ENCODE results near the gene PHLPP1.
"Not testable (repeated sequence)": the region's sequence is repeated elsewhere in the genome, so short reads cannot be mapped to it uniquely, and the experiment has no call there.

PHLPP1 gene

GRCh38 chr18:62715436-62715758 is at the start of gene PHLPP1:
PHLPP1 (plus strand) TSS chr18:62715541; CDS start chr18:62715684, 143 bp downstream.
- DNase-seq: no peak

- DNase-seq: no peak
Observed at GRCh38 chr18:62669225-62669624, 46.1 kb upstream of the PHLPP1 start.

- no peak for DNase-seq
Observed at GRCh38 chr18:62670573-62670972, 44.8 kb upstream of the PHLPP1 start.

- no peak for DNase-seq
Observed at GRCh38 chr18:62672600-62672999, 42.7 kb upstream of the PHLPP1 start.

GRCh38 chr18:62678847-62679485 is 36.4 kb upstream of the PHLPP1 start:
- DNase-seq: no peak

GRCh38 chr18:62682371-62682770 is 33.0 kb upstream of the PHLPP1 start:
- no peak for DNase-seq

- no peak for DNase-seq
Observed at GRCh38 chr18:62683935-62684334, 31.4 kb upstream of the PHLPP1 start.

- no peak for DNase-seq
Observed at GRCh38 chr18:62688743-62689317, 26.5 kb upstream of the PHLPP1 start.

- DNase-seq: no peak
Observed at GRCh38 chr18:62690236-62690815, 25.0 kb upstream of the PHLPP1 start.

- no peak for DNase-seq
Observed at GRCh38 chr18:62693659-62694058, 21.7 kb upstream of the PHLPP1 start.

GRCh38 chr18:62697636-62698035 is 17.7 kb upstream of the PHLPP1 start:
- no peak for DNase-seq

GRCh38 chr18:62702259-62702658 is 13.1 kb upstream of the PHLPP1 start:
- DNase-seq: peak; percentile 70

- DNase-seq: not testable (repeated sequence)
Observed at GRCh38 chr18:62706879-62707278, 8.5 kb upstream of the PHLPP1 start.

GRCh38 chr18:62709908-62710307 is 5.4 kb upstream of the PHLPP1 start:
- DNase-seq: not testable (repeated sequence)

- DNase-seq: no peak
Observed at GRCh38 chr18:62710417-62710816, 4.9 kb upstream of the PHLPP1 start.

- no peak for DNase-seq
Observed at GRCh38 chr18:62711781-62712180, 3.6 kb upstream of the PHLPP1 start.

GRCh38 chr18:62713651-62714247 is 1.6 kb upstream of the PHLPP1 start:
- peak; percentile 61 for DNase-seq

- DNase-seq: peak; percentile 99
Observed at GRCh38 chr18:62714671-62715435, 488 bp upstream of the PHLPP1 start.

GRCh38 chr18:62715759-62716615 is 646 bp downstream of the PHLPP1 start:
- DNase-seq: no peak

- DNase-seq: no peak
Observed at GRCh38 chr18:62716619-62717168, 1.4 kb downstream of the PHLPP1 start.

GRCh38 chr18:62717169-62717924 is 2.0 kb downstream of the PHLPP1 start:
- DNase-seq: peak; percentile 30

Data from MV-4-11 (cell line).